HG03025 (cell line): ENCODE data around the gene TMCO2.
"Not testable (repeated sequence)": the region's sequence is repeated elsewhere in the genome, so short reads cannot be mapped to it uniquely, and the experiment has no call there.

Source experiments
- ATAC-seq: cut with Tn5 transposase; IDR thresholded peaks from one replicate; pipeline ENCODE4 v1.9.1; 2021; ENCODE audit warnings: mild to moderate bottlenecking, moderate library complexity; ENCODE audit not compliant: unreplicated experiment, low FRiP score

TMCO2 gene

DNA sequence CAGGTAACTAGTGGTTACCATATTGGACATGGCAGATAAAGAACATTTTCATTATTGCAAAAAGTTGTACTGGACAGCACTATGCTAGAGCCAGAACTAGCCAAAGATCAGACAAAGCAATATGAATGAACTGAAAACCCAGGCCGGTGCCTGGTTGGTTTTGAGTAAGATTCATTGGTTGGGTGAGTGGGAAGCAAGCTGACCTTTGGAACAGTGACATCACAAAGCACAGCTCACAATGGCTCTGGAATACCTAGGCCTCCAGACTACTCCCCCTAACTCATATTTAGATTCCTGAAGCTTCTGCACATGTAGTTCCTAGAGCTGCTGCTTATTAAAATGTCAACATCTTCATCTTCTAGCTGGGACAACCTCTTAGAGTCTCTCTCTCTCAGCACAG, at the start of gene TMCO2:
TSS of gene TMCO2 (plus strand) at position 283 of the 400 bp plus-strand sequence. CDS start at position 340, 57 bp downstream.
- no peak for ATAC-seq

DNA sequence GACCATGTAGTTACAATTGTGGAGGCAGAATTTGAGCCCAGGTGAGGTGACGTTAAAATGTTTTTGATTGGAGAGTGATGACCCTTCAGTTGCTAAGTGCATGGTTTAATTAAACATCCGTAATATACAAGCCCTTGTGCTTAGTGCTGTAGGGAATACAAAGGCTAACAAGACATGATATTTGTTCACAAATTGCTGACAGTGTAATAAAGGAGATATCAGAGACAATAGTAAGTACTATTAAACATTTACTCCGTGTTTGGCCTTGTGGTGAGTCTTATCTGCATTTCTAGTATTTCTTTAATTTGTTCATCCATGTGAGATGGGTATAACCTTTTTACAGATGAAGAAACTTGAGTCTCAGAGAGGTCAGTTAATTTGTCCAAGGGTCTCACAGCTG, 48.6 kb upstream of the TMCO2 start:
- no peak for ATAC-seq

DNA sequence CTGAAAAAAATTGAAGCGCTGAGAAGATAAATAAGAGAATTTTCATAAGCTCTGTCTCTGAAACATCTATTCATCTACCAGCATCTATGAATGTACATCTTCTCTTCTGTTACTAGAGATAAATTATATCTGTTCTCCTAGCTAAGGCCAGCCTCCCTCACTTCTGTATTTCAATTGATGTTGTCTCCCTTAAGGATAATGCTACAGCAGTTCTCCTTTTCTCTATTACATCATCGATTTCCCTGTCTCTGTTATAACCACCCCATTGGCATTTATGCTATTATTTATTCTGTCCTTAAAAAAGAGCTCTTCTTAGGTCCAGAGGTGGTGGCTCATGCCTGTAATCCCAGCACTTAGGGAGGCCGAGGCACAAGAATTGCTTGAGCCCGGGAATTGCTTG, 42.9 kb upstream of the TMCO2 start:
- ATAC-seq, result no peak

DNA sequence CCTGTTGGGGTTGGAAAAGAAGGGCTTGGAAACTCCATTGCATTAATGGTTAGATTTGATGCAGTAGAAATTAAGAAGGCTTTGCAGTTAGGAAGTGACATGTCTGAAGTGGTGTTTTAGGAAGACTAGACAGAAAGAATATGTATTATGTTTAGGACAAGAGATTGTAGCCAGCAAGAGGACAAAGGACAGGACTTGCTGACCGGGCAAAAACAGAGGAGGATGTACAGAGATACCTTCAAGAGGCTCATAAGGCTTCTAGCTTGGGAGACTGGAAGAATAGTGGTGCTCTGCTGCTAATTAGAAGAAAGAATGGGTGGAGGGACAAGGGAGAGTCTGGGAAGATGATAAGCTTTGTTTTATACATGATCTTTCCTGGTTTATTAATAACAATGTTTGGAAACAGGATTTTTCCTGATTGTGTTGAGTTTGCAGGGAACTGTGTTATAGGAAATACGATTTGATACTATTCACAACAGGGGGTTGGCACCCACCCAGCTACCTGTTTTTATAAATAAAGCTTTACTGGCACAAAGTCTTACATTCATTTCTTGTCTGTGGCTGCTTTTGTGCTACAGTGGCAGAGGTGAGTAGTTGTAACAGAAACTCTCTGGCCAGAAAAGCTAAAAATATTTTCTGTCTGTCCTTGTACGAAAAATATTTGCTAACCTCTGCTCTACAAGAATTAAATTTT, 37.1 kb upstream of the TMCO2 start:
- no peak for ATAC-seq

DNA sequence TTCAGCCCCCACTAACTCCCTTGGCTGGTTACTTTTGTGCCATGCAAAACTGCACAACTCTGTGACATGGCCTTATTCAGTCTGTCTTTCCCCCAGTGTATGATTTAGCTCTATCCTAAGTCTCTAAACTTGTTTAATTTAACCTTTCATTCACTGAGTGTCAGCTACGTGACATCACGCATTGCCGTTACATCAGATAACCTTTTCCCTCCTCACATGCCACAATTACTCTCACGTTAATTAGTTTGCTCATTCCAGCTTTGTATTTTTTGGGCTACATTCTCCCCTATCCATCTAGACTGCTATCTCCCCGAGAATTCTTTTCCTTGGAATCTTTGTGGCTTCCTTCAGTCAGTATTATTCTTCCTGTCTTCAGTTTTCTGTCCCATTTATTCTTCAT, 29.4 kb upstream of the TMCO2 start:
- no peak for ATAC-seq

DNA sequence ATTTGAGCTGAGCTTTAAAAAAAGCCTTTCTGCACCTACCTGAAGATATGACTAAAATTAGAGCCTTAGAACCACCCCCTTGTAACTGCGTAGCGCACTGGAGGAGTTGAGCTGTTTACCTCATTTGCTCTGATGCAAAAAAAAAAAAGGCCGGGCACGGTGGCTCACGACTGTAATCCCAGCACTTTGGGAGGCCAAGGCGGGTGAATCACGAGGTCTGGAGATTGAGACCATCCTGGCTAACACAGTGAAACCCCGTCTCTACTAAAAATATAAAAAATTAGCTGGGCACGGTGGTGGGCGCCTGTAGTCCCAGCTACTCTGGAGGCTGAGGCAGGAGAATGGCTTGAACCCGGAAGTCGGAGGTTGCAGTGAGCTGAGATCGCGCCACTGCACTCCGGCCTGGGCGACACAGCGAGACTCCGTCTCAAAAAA, 26.2 kb upstream of the TMCO2 start:
- not testable (repeated sequence) for ATAC-seq

DNA sequence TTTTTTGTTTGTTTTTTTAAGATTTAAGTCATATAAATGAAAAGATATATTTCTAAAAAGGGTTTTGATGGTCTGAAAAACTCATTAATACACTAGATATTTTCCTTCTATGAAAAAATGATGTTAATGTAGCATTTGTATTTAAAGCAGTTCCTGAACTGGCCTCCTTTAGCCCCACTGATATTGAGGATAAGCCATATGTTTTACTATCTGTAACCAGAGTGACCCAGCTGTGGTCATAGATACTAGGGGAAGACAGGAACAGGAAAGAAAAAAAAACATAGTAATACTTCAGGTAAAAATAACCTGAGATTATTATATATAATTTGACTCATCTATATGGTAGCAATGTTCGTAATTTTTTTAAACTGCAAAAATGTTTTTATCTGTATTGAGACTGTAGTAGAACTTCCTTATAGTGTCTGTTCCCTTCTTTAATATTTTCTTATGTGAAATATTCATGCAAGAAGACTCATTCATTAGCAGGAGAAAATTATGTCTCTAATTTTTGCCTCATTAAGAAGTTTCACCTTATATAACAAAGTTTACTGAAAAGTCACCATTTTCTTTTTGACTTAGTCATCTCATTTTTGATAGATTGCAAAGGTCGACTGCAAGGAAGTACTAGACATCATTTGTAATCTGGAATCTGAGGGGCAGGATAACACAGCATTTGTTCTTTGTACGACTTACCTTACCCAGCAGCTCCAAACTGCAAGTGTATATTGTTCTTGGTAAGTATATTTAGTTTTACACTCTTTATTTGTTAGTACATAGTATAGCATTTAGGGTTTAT, 25.6 kb upstream of the TMCO2 start:
- ATAC-seq, result no peak

DNA sequence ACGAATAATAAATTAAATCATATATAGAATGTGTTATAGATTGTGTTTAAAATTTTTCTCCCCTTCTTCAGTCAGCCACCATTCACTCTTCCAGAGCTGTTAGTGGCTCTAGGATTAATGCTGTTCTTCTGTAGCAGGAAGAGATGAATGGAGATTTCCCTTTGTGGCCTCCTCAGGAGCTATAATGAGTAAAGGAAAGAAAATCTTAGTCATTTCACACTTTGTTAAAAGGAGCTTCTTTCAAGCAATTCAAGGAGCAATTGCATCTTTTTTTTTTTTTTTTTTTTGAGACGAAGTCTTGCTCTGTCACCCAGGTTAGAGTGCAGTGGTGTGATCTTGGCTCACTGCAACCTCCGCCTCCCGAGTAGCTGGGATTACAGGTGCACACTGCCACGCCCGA, 23.7 kb upstream of the TMCO2 start:
- no peak for ATAC-seq

DNA sequence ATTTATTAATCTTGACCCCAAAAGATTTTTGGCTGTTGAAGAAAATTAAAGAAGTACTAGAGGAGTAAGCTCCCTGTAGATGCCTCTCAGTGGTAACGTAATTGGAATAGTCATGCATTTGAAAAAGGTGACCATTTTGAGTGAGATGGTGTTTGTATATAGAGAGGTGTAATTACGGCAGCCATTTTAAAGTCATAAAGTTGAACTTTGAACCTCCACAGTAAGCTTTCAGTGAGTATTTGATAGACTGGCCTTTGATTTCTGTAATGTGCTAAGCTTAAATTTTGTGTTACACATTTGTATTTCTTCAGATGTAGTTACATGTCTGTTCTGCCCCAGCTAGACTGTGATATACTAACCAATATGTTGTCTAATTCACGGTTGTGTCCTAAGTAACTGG, 21.5 kb upstream of the TMCO2 start:
- no peak for ATAC-seq

DNA sequence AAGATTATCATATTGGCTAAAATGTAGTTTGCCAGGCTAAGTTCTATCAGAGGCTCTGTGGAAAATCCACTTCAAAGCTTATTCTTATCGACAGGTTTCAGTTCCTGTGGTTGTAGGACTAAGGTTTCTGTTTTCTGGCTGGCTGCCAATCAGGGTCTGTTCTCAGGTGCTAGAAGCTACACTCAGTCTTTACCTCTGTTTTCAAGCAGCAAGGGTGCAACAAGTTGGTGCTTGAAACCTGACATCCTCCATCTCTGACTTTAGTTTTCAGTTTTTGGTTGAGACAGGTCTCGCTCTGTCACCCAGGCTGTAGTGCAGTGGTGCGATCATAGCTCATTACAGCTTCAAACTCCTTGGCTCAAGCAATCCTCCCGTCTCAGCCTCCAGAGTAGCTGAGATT, 15.3 kb upstream of the TMCO2 start:
- peak; percentile 88 for ATAC-seq

DNA sequence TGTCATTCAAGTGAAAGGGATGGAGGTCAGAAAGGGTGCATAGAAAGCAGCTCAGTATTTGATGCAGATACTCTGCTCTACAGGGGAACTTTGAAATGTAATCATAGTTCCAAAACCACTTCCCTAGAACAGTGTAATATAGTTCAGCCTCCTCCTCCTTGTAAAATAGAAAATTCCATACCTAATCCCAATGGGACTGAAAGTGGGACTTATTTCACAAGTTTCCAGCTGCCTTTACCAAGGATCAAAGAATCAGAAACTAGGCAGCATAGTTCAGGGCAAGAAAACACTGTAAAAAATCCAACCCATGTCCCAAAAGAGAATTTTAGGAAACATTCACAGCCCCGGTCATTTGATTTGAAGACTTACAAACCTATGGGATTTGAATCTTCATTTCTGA, 8.1 kb upstream of the TMCO2 start:
- no peak for ATAC-seq

DNA sequence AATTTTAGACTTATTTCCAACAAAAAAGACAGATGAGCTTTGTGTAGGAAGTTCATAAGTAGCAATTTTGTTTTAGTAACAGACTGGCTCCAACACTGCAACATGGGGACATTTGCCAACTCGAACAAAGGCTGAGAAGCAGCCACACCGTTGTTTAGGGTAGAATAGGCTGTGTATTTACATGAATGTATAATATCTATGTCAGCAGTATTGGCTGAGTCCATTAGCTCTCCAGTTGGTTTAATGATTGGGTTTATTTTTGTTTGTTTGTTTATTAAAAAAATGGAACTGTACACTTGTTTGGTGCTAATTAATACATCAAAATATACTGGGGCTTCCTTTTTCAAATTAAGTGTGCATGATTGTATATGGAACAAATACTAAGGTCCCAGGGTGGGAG, 7.3 kb upstream of the TMCO2 start:
- ATAC-seq, result no peak

DNA sequence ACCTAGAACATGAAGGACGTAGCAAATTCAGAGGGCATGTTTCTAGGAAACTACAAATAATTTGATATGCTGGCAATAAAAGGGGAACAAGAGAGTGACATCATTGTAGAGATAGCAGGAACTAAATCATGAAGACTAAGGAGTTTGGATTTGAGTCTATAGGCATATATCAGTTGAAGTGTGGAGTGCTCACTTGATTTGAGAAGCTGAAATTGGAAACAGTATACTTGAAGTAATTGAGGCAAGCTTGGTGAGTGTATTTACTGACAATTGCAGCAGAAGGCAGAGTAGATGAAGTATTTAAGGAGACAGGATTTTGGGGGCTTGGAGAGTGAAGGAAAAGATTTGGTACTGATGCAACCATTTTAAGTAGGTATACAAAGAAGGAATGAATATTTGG, 6.4 kb upstream of the TMCO2 start:
- ATAC-seq, result no peak

DNA sequence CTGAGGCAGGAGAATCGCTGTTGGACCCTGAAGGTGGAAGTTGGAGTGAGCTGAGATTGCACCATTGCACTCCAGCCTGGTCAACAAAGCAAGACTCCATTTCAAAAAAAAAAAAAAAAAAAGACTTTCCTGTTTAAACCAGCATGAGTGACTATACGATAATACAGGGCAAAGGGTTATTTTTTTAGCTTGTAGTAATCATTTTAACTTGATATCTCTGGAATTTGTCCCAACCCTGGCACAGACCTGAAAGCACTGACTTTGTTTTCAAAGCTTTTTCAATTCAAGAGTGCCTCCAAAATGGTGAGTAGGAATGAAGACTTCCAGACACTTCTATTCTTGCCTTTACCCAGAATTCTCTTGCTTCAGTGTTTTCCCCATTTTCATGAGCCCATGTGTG, 4.4 kb upstream of the TMCO2 start:
- no peak for ATAC-seq

DNA sequence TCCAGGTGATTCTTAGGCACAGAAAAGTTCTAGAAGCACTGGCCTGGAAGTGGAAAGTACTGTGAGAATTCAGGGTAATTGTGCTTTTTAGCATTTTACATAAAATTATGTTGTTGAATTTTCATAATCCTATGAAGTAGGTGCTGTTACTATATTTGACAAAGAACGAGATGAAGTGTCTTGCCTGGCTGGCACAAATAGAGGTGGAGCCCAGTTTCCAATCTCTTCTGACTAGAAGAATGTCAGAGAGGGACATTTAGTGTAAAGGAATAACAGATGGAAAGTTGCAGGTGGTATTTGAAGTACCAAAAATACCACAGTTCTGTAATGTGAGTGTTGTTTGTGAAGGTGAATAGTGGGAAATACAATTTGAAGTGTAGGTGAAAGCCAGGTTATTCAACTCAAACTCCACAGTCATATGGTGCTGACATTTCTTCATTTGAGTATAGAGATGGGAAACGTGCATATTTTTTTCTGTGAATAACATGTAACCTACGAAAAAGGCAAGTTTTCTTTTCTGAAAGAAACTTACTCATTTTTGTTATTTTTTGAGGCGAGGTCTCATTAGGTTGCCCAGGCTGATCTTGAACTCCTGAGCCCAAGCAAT, 3.5 kb upstream of the TMCO2 start:
- no peak for ATAC-seq

DNA sequence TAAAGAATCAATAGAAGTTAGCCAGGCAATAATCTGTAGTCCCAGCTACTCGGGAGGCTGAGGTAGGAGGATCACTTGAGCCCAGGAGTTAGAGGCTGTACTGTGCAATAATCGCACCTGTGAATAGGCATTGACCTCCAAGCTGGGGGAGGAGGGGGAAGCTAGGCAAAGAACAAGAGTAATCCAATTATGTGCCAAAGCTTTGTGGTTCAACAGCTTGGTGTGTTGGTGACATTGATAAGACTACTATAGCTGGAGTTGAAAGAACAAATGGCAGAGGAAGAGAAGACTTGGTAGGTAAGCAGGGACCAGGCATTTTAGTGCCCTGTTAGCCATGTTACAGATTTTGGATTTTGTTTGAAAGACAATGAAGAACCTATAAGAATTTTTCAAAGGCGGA, 2.1 kb upstream of the TMCO2 start:
- no peak for ATAC-seq

DNA sequence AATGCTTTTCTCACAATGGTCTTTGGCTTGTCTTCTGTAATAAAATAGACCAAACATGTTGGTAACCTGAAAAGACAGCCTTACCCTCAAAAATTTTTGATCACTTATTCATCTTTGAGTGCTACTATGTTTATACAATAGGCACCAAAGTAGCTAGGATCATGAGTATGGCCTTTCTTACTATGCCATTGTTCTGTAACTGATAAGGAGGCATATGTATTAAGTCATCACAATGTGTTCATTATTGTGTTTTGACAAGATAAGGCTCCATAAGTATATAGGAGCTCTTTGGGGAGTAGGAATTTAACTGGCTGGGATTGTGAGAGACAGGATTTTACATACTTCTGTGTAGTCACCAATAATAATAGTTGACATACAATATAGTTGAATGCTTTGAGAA, 675 bp downstream of the TMCO2 start:
- no peak for ATAC-seq

DNA sequence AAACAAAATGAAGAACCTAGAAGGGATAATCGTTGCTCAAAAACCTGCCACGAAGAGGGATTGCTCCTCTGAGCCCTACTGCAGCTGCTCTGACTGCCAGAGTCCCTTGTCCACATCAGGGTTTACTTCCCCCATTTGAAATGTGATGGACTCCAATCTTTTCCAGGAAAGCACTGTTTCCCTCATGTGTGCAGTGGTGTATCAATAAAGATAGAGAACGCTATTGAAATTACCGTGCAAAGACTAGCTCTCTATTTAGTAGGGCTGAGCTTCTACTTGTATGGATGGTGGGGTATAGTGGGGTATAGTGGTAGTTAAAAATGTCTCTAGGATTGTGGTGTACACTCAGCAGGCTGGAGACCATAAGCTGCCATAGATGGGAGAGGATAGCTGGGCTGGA, 3.7 kb downstream of the TMCO2 start:
- no peak for ATAC-seq

DNA sequence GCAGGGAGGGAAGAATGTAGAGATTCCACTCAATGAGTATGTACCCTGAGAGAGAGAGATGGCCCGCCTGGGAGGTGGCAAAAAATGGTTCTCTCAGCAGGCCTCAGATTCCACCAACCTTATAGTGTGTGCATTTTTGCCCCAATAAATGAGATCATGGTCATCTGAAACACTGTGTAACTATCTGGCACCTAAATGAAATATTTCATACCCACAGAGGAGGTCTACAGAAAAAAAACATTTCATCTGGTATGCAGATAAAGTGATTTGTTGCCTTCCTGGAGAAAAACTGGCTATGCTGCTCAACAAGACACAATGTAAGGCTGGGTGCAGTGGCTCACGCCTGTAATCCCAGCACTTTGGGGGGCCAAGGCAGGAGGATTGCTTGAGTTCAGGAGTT, 4.9 kb downstream of the TMCO2 start:
- no peak for ATAC-seq

DNA sequence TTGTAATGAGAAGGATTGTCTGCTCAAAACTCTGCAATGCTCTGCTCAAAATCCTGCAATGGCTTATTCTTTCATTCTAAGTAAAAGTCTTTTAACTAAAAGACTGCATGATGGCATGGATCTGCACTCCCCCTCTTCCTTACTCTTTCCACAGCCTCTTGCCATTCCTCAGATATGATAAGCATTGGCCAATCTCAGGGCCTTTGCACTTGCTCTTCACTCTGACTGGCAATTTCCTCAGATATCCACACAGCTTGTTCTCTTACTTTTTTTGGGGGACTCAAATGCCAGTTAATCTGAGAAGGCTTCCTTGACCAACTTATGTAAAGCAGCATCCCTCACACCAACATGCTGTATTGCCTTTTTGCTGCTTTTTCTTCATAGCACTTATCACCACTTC, 7.5 kb downstream of the TMCO2 start:
- no peak for ATAC-seq

DNA sequence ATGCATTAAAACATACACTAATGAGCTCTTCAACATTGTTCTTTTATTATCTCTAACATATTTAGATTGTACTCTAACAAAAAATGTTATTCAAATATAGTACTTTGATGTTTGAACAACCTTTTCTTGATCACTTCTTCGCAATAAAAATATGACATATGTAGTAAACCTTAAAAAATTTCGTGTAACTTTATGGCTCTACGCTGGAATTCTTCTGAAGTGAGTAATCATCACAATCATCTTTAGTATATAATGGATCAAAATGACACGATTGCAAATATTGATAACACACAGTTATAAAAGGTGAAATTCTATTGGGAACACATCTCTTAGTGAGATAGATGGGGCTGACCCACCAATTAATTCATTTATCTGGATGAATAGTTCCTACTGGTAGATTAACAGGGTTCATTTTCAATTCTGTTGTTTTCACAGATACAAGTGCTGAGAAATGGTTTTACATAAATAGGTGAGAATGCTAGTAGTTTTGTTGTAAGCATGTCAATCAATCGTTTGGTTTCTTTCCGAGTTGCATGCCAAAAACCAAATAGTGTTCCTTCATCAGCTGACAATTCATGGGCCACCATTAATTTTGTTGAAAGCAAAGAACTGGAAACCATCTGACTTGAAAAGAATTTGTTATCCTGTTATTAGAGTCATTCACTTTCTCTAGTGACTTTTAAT, 8.8 kb downstream of the TMCO2 start:
- ATAC-seq, result no peak
